Psoas muscle (tissue), 8 donors: Measurements from ENCODE around the gene HVCN1. TPM values are rescaled to one million over a fixed set of nuclear protein-coding genes. Genes with fewer than 3 reads are reported as not detected.

Source experiments
- ATAC-seq, 4 donors: fragments of 200-7000 bp; cut with Tn5 transposase; one replicate each; pipeline ENCODE4 v1.9.1; 2020; ENCODE audit warnings: moderate library complexity in 3 of 4, mild to moderate bottlenecking in 2 of 4
- DNase-seq, 2 donors: peaks; one replicate each; pipeline ENCODE4 v3.0.0-alpha.2; 2020
- H3K27ac ChIP-seq: fragments of 200-600 bp; one replicate; pipeline ENCODE4 v1.8.0; 2022
- H3K27me3 ChIP-seq, 3 donors: fragments of 200-600 bp in 1 of 3; one replicate each; pipeline versions ENCODE4 v1.6.1 to v1.8.0; 2013 to 2022; ENCODE audit warnings: low read length in 2 of 3, mild to moderate bottlenecking in 2 of 3, moderate library complexity in 1 of 3; ENCODE audit not compliant: insufficient read depth in 3 of 3
- H3K36me3 ChIP-seq, 2 donors: fragments of 200-600 bp in 1 of 2; one replicate each; pipeline versions ENCODE4 v1.6.1 to v1.8.0; 2013 to 2022; ENCODE audit warnings: low read depth in 1 of 2, mild to moderate bottlenecking in 1 of 2, moderate library complexity in 1 of 2; ENCODE audit not compliant: insufficient read depth in 1 of 2
- H3K4me1 ChIP-seq: fragments of 200-600 bp; one replicate; pipeline ENCODE4 v1.8.0; 2022
- H3K4me3 ChIP-seq: fragments of 200-600 bp; one replicate; pipeline ENCODE4 v1.8.0; 2022; ENCODE audit warnings: mild to moderate bottlenecking
- H3K9me3 ChIP-seq: fragments of 200-600 bp; one replicate; pipeline ENCODE4 v1.8.0; 2022
- WGBS, 3 donors: extraction: QIAGEN DNeasy Blood & Tissue Kit; methylation state at CpG; one replicate each; pipeline versions ENCODE4 v1.1.6 to v1.1.7; 2013; 5-methylcytosine and 5-hydroxymethylcytosine counted together
- intact Hi-C, 2 donors: fragments of 100-400 bp; cut with DNase I; formaldehyde crosslinking; loops; one replicate each; pipeline versions ENCODE4 v1.11.0 to v1.14.2; 2022
- polyA plus RNA-seq, 3 donors: library from polyadenylated mRNA; stranded (reverse); fragments of 200-250 nt; gene quantifications; one replicate each; pipeline ENCODE4 v1.2.3, GENCODE V29; 2013
- total RNA-seq, 4 donors: library from RNA; stranded (reverse); fragmentation: NEBNext Ultra II Directional in 2 of 4; extraction: Animal tissue kit (Norgen Biotek cat#: 25700) in 2 of 4; gene quantifications; one replicate each; pipeline versions ENCODE4 v1.2.1 to v1.2.4, GENCODE V29; 2021 to 2023
- TF ChIP-seq, protein P1 (sequence below): fragments of 200-600 bp; IDR thresholded peaks from one replicate; pipeline ENCODE4 v1.8.0; 2022; ENCODE audit warnings: antibody characterized with exemption
- donor health status: healthy with polysubstance abuse.
- donor health status: DM: no; HTN: no; CAD: no; lungs with moderate emphysema.
- donor health status: Bipolar disorder and iron deficiency.
- donor health status: healthy.
- donor health status: DM: yes; HTN: yes; CAD: no.
- donor health status: DM: no; HTN: no; CAD: no.
- donor health status: DM: no; HTN: no; CAD: no.
- donor health status: DM: yes; HTN: yes; CAD: no.

The HVCN1 gene
- total and polyA plus RNA-seq, 7 donors: 1.4 to 8.9 (median 3.1) TPM

DNA sequence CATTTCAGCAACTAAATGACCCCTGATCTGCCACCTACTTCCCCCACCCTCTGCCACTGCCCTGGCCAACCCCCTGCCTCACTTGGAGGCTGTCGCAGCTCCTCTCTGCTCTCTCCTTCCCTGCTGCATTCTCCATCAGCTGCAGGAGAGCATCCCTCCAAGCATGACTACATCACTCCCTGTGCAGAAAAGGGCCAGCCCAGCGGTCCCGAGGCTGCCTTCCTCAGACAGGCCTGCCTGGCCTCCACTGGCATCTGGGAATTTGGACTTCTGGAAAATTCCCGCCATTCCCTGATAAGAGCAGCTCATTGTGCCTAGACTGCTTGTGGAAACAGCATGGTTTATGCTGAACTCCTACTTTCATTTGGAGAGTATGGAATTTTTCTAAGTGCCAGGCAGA is 12.7 kb downstream of the HVCN1 start:
- no peak overlapping the region for H3K27ac ChIP-seq

DNA sequence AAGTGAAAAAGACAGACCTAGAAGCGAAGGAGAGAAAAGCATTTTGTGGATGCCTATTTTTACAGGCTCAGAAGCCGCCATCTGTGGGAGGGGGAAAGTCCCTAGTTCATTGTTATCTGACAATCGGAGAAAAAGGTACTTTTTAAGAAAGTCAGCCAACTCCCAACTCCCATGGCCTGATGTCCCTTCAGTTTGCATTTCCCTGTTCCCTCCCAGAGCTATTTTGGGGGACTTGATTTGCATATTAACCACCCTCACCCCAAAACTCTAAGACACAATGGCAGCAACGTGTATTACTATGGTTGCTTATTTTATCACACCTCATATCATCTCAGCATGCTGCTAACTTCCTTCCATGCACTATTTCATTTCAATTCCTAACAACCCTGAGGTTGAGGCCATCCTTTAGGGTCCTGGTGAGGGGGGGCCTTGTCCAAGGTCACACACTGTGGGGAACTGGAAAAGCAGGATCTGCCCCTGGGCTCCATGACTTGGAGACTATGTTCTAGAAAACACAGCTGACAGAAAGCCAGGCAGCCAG is 18.7 kb downstream of the HVCN1 start:
- DNase-seq: no peak
- Histone ChIP-seq H3K9me3 (peaks cover 7% of the 10 kb centered on the region), H3K27me3 (no peaks in the 10 kb centered on the region), H3K4me1 (no peaks in the 10 kb centered on the region), H3K27ac (no peak overlapping the region), H3K36me3 (no peaks in the 10 kb centered on the region), H3K4me3 (no peak overlapping the region)
- intact Hi-C loops: no loop called here
- WGBS, 3 donors: 56 to 75% (median 68%) methylated on average over 4 of the region's 4 CpGs
- TF ChIP-seq, protein P1, sequence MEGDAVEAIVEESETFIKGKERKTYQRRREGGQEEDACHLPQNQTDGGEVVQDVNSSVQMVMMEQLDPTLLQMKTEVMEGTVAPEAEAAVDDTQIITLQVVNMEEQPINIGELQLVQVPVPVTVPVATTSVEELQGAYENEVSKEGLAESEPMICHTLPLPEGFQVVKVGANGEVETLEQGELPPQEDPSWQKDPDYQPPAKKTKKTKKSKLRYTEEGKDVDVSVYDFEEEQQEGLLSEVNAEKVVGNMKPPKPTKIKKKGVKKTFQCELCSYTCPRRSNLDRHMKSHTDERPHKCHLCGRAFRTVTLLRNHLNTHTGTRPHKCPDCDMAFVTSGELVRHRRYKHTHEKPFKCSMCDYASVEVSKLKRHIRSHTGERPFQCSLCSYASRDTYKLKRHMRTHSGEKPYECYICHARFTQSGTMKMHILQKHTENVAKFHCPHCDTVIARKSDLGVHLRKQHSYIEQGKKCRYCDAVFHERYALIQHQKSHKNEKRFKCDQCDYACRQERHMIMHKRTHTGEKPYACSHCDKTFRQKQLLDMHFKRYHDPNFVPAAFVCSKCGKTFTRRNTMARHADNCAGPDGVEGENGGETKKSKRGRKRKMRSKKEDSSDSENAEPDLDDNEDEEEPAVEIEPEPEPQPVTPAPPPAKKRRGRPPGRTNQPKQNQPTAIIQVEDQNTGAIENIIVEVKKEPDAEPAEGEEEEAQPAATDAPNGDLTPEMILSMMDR: no peak
- no peak for ATAC-seq

More for the DNA sequence above, 12.7 kb downstream of the HVCN1 start:
- Histone ChIP-seq H3K4me3 (no peak overlapping the region), H3K4me1 (no peaks in the 10 kb centered on the region), H3K27me3 (no peaks in the 10 kb centered on the region), H3K36me3 (no peaks in the 10 kb centered on the region), H3K9me3 (no peaks in the 10 kb centered on the region)
- ATAC-seq (no peak), DNase-seq (no peak)
- intact Hi-C loops: no loop called here
- 79 to 84% (median 80%) methylated on average over 4 of the region's 4 CpGs for WGBS, 3 donors
- TF ChIP-seq, protein P1: no peak

DNA sequence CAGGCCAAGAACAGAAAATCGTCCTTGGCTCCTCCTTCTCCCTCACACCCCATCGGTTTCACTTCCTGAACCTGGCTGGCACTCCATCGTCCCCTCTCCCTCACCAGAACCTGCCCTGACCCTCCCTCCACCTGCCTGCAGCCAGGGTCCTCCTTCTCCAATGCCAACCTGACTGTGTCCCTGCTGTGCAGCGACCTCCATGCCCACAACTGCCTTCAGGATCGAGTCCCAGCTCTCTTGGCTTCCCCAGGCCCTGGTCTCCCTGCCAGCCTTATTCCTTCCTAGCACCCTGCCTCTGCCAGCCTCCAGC is 19.8 kb downstream of the HVCN1 start:
- TF ChIP-seq, protein P1: no peak
- Histone ChIP-seq H3K4me3 (no peak overlapping the region), H3K36me3 (no peaks in the 10 kb centered on the region), H3K27me3 (no peaks in the 10 kb centered on the region), H3K4me1 (no peaks in the 10 kb centered on the region), H3K27ac (no peak overlapping the region), H3K9me3 (peaks cover 12% of the 10 kb centered on the region)
- intact Hi-C loops: no loop called here
- ATAC-seq: no peak
- 61 to 68% (median 67%) methylated on average over 5 of the region's 5 CpGs for WGBS, 3 donors
- no peak for DNase-seq

DNA sequence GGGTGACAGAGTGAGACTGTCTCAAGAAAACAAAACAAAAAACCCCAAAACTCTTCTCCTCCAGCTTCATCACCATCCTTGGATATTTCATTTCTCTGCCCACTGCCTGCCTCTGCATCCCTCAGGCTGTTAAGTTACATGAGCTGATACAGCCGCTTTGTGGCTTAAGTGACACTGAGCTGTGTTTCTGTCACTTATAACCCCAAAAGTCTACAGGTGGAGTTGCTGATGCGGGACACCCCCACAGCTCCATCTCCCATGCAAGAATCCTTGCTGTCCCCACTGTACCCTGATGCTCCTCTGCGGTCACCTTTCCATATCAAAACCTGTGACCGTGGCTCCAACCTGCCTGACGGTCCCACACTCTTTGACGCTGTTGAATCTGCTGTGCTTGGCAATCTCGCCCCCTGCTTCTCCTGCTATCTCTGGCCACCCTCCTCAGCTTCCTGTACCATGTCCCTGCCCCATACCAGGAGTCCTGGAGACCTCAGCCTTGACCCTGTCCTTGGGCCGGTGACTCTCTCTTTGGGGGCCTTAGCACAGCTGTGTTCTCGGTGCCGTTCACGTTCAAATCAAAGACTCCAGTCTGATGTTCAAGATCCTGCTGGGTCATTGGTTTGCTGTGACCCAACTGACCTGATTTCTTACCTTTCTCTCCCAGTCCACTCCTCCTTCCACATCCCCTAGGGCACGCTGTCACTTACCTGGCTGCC is 20.3 kb downstream of the HVCN1 start:
- Histone ChIP-seq H3K27ac (no peak overlapping the region), H3K27me3 (no peaks in the 10 kb centered on the region), H3K9me3 (peaks cover 12% of the 10 kb centered on the region), H3K4me3 (no peak overlapping the region), H3K4me1 (no peaks in the 10 kb centered on the region), H3K36me3 (no peaks in the 10 kb centered on the region)
- TF ChIP-seq, protein P1: no peak
- no peak for DNase-seq
- intact Hi-C loops: no loop called here
- ATAC-seq: no peak
- WGBS, 3 donors: 90 to 95% (median 91%) methylated on average over 12 of the region's 12 CpGs

DNA sequence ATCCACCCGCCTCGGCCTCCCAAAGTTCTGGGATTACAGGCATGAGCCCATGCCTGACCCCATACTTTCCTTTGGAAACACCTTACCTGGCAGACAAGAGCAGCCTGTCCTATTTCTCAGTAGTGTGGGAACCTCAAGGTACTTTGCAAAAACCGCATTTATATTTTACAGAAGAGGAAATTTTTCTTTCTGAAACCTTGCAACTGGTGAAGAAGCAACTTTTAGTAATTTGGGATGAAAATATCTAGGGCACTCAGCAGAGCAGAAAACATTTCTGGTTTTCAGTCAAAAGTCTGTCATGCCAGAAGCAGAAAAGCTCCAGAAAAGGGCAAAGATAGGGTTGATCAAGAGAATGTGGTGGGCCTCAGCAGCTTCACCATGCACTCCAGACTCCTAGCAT is 21.2 kb downstream of the HVCN1 start:
- Histone ChIP-seq H3K4me3 (no peak overlapping the region), H3K27me3 (no peaks in the 10 kb centered on the region), H3K27ac (no peak overlapping the region), H3K9me3 (peaks cover 12% of the 10 kb centered on the region), H3K4me1 (no peaks in the 10 kb centered on the region), H3K36me3 (no peaks in the 10 kb centered on the region)
- ATAC-seq: no peak
- intact Hi-C loops: no loop called here
- WGBS, 3 donors: 92 to 94% (median 92%) methylated on average over 3 of the region's 3 CpGs
- TF ChIP-seq, protein P1: no peak
- DNase-seq: no peak
